Stimulated activated CD4-positive, alpha-beta T cell treated with anti-CD3 and anti-CD28 coated beads, Interleukin-12 subunit alpha, Interleukin-12 subunit beta, amount 100 ng/mL, for 4 hours (primary cell): ENCODE measurements around the gene ERC2.

Source experiments
- DNase-seq: peaks from one replicate; pipeline ENCODE4 v3.0.0-alpha.2; 2020

The ERC2 gene

DNA sequence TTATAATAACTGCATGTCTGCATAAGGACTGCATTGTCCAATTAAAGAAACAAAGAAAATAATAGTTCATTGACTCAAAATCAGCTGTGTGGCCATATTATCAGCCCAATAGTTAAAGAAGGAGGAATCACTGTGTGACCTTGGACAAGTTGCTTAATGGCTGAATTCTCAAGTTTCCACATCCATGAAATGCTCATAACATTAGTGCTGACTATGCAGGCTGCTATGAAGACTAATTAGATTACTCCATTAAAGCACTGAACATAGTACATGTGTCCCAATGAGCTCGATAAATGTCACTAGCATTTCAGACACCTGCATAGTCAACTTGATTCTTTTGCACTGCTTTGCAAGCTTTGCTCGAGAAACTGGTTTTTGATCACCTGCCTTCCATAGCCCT lies 870.0 kb downstream of the ERC2 start:
- DNase-seq = no peak

DNA sequence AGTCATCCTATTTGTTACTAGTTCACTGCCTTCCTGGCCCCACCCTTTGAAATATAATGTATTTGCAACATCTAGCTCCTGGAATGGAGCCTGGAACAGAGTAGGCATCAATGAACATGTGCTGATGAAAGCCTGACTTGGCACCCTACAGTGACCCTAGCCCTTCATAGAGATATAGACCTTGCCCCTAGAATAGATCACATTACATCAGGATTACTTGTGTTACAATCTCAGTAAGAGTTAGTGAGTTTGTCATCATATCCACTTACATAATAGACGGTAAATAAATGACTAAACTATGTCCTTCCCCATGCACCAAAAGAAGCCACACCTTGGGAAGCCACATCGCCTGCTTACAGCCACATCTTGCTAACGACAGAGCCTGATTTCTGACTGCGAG lies 870.6 kb downstream of the ERC2 start:
- DNase-seq = no peak

DNA sequence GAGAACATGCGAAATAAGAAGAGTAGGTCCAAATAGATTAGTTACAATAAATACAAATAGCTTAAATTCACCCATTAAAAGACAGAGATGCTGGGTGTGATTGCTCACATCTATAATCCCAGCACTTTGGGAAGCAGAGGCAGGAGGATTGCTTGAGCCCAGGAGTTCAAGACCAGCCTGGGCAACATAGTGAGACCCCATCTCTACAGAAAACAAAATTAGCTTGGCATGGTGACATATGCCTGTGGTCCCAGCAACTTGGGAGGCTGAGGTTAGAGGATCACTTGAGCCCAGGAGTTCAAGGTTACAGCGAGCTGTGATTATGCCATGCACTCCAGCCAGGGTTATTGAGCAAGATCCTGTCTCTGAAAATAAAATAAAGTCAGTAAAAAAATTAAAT lies 872.1 kb downstream of the ERC2 start:
- DNase-seq = no peak

GRCh38 chr3:55595420-55595819 lies 872.8 kb downstream of the ERC2 start:
- no peak for DNase-seq

GRCh38 chr3:55592572-55592971 lies 875.7 kb downstream of the ERC2 start:
- DNase-seq = no peak

- no peak for DNase-seq
These were observed 876.4 kb downstream of the ERC2 start for GRCh38 chr3:55591888-55592287.

DNA sequence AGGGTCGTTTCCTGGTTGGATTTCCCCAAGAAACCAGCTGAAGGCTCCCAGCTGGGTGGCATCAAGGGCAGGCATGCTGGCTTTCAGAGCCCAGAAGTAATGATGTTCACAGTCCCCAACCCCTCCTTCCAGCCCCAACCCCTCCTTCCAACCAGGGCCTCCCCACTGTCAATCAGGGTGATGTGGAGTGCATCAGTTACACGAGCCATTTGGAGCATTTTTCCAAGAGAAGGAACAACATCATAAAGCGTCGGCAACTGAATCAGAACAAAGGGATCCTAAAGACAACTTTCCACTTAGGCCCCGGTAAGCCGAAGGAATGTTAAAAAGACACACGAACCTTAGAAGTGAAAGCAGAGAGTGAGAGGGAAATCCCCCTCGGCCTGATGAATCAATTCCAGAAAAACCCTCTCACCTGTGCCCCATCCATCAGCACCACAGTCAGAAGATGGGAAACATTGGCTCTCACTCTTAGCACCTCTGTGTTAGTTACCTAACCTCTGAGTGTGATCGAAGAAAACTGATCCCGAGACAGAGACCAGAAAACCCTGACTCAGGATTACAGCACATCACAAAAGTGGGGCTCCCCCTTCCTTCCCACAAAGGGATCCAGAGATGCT lies 880.0 kb downstream of the ERC2 start:
- DNase-seq = no peak

DNA sequence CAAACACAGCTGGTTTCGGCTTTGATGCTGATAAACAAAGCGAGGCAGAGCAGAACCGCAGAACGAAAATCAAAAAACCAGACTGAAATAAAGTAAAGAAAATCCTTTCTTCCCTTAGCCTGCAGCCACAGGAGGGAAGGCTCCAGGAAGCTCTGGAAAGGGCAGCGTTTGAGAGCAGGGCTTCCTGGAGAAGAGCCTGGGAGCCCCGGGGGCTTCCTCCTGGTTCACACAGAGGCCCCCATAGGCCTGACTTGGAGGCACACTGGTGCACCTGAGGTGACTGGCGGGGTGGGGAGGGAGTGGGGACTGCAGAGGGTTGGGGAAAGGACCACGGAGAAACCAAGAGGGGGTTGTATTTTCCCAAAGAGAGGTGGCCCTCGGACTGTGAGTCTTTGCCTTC lies 882.4 kb downstream of the ERC2 start:
- no peak for DNase-seq

GRCh38 chr3:55584716-55585368 lies 883.4 kb downstream of the ERC2 start:
- no peak for DNase-seq

GRCh38 chr3:55584030-55584429 lies 884.2 kb downstream of the ERC2 start:
- no peak for DNase-seq

DNA sequence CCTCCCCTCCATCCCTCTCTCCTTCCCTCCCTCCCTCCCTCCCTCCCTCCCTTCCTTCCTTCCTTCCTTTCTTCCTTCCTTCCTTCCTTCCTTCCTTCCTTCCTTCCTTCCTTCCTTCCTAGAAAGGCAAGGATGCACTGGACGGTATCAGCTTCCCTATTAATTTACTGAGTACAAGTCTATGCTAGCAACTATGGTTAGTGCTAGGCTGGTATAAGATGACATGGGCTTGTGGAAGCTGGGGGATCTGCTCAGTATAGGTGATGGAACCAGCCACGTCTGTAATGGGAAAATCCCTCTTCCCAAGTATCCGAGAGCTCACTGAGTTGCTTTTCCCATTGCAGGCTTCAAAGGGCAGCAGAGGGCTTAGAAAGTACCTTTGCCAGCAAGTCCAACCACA lies 884.8 kb downstream of the ERC2 start:
- DNase-seq = no peak

GRCh38 chr3:55579496-55579895 lies 888.8 kb downstream of the ERC2 start:
- DNase-seq = no peak

DNA sequence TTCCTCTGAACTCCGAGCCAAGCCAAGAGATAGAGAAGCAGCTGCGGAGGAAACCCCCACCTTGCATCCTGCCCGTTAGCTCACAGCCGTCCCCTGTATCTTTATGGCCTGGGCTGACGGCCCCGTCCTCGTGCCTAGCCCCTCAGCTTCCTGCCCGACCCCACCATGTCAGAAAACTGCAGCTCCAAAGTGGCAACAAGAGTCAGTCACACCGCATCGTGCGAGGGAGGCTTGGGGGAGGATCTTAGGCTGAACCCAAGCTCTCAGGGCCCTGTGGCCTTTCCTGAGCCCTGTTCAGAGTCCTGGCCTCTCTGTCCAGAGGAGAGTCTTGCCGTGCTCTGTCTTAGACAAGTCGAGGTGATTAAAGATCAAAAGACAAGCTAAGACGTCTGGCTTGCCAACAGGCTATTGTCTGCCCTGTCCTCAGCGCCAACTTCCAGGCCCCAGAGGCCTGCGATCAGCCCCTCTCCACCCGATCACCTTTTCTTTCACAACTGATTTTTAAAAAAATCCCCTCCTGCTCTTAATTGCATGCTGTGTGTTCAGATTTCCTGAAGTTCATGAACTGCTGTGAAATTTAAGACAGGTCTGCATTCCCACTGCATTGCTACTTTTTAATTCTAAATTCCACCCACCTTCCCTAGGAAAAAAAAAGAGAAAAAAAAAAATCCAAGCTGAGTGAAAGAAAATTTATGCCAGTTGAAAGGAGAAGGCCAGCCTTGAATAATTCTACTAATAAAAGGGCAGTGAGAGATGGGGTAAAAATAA lies 891.5 kb downstream of the ERC2 start:
- DNase-seq = no peak

DNA sequence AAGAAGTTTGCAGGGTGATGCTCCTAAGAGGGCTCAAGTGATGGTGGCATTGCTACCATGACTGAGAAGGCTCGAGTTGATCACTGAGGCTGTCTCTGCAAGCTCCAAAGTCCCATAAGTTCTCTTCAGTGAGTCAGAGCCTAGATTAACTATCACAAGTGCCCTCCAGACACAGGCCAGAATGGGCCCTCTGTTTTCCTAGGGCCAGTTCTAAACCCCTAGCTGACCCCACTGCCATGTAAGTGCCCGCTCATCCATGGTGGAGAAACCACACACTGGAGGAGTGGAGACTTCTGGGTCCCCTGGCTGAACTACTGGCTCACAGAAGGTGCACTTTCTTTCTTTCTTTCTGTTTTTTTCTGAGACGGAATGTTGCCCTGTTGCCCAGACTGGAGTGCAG lies 893.6 kb downstream of the ERC2 start:
- no peak for DNase-seq

DNA sequence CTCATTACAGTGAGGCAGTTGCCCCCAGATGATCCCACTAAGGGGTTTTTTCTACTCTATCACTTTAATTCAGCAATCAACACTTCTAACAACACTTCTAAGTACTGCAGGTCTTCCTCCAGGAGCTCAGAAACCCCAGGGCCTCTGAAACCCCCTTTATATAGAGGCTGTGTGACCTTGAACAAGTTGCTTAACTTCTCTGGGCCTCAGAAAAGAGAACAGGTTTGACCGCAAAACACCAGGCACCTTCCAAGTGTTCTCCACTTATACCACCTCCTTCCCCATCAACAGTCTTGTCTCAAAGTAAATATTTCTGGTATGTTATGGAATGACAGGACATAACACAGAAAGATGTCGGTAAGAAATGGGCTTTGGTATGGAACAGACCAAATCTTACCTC lies 895.5 kb downstream of the ERC2 start:
- no peak for DNase-seq

DNA sequence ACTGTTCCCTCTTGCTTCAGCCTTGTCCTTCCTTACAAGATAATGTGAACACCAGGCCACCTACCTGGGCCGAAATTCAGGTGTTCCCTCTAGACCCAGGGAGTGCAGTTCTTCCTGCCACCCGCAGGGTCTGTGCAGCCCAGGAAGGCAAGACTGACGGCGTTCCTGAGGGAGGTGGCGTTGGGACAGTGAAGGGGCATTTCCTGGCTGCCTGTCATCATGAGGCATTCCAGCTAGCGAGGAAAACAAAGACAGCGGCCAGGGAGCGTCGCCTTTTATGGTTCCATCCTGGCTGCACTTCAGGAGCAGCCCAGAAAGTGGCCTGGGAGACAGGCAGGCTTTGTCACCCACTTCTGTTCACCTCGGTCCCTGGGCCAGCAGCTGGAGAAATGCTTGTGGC lies 896.4 kb downstream of the ERC2 start:
- no peak for DNase-seq

GRCh38 chr3:55571216-55571813 lies 897.0 kb downstream of the ERC2 start:
- no peak for DNase-seq

GRCh38 chr3:55570271-55570711 lies 898.0 kb downstream of the ERC2 start:
- DNase-seq = no peak

GRCh38 chr3:55569033-55569599 lies 899.2 kb downstream of the ERC2 start:
- DNase-seq = no peak

DNA sequence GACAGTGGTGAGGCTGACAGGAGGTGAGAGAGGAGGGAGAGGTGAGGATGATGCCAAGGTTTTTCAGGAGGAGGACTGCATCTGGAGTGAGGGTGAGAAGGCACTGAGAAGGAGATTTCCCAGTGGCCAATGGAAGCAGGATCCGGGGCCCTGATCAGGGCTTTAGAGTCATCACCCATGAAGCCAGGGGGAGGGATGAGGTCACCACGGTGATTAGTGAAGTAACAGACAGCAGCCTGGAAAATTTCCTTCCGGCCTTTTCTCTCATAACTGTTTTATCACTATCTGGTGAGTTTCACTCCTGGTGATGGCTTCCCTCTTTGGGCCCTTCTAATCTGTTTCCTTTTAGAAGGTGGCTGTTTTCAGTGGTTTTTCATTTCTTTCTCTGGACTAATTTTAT lies 900.7 kb downstream of the ERC2 start:
- no peak for DNase-seq

GRCh38 chr3:55567121-55567520 lies 901.1 kb downstream of the ERC2 start:
- no peak for DNase-seq

DNA sequence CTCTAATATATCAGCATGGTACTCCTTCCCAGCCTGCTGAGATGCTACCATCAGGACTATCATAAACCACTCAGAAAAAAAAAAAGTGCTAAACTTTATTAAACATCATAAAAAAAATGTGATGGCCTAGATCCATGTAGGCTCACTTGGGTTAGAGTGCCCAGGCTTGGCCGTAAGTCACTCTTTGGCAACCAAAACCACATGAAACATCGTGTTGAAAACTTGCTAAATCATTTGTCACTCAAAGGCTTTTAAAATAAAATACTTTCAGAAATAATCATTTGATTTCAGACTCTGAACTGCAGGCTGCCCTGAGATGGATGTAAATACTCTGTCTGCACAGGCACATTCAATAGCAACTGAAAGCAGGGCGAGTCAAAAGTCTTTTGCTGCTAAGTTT lies 902.7 kb downstream of the ERC2 start:
- no peak for DNase-seq

GRCh38 chr3:55564726-55565125 lies 903.5 kb downstream of the ERC2 start:
- DNase-seq = no peak

- DNase-seq = no peak
These were observed 905.6 kb downstream of the ERC2 start for GRCh38 chr3:55562700-55563099.
